Mucosa of descending colon (tissue), 3 donors: Measurements from ENCODE around the gene CLDN2. TPM values are rescaled to one million over a fixed set of nuclear protein-coding genes. Genes with fewer than 3 reads are reported as not detected.
A peak's percentile ranks its signal among the peaks of the same experiment; 100 is the strongest.
"Not testable (repeated sequence)": the region's sequence is repeated elsewhere in the genome, so short reads cannot be mapped to it uniquely, and the experiment has no call there.

Experiments used
- ATAC-seq: fragments of 200-7000 bp; cut with Tn5 transposase; one replicate; pipeline ENCODE4 v1.9.1; 2020; ENCODE audit warnings: mild to moderate bottlenecking, moderate library complexity
- DNase-seq, 3 donors: peaks; one replicate each; pipeline ENCODE4 v3.0.0-alpha.2; 2020
- H3K36me3 ChIP-seq: fragments of 200-600 bp; one replicate; pipeline ENCODE4 v1.8.0; 2021; ENCODE audit warnings: low read depth, mild to moderate bottlenecking
- H3K4me1 ChIP-seq: fragments of 200-600 bp; one replicate; pipeline ENCODE4 v1.8.0; 2021; ENCODE audit warnings: low read depth, mild to moderate bottlenecking
- H3K4me3 ChIP-seq: fragments of 200-600 bp; one replicate; pipeline ENCODE4 v1.8.0; 2021; ENCODE audit warnings: mild to moderate bottlenecking
- H3K9me3 ChIP-seq: fragments of 200-600 bp; one replicate; pipeline ENCODE4 v1.8.0; 2021; ENCODE audit warnings: mild to moderate bottlenecking
- intact Hi-C, 2 donors: fragments of 100-400 bp; cut with DNase I in 1 of 2; cut with micrococcal nuclease in 1 of 2; formaldehyde crosslinking; loops; one replicate each; pipeline versions ENCODE4 v1.11.0 to v1.11.1; 2022; cut with DNase I, micrococcal nuclease
- total RNA-seq, 3 donors: library from RNA; stranded (reverse); fragmentation: NEBNext Ultra II Directional in 2 of 3; extraction: Animal tissue kit (Norgen Biotek cat#: 25700) in 2 of 3; gene quantifications; one replicate each; pipeline versions ENCODE4 v1.2.1 to v1.2.4, GENCODE V29; 2021 to 2023
- TF ChIP-seq, protein P1 (sequence below): fragments of 200-600 bp; IDR thresholded peaks from one replicate; pipeline ENCODE4 v1.8.0; 2022; ENCODE audit warnings: antibody characterized with exemption, mild to moderate bottlenecking
- donor health status: DM: no; HTN: no; CAD: no; lungs with moderate emphysema.
- donor health status: DM: no; HTN: no; CAD: no.
- donor health status: DM: no; HTN: yes; CAD: no.

CLDN2 gene
- total RNA-seq, 3 donors from 2014 or later: 0.09 to 0.70 (median 0.22) TPM

DNA sequence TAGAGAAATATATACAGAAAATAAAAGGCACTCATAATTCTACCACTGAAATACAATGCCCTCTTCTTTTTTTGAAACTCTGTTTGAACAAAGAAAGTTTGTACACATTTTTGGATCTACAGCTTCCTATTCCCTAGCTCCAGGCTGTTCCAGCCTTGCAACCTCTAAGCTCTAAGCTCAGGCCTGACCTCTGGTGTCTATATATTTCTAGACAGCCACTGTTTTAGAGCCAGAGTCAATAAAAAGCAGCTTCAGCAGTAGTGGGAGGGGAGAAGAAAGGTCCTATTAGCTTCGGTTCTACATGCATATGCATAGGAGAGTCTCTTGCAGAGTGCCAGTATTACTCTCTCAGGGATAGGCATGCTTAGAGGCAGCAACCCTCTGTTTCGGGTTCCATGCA, 39.7 kb downstream of the CLDN2 start:
- Histone ChIP-seq H3K9me3 (no peaks in the 10 kb centered on the region), H3K36me3 (no peaks in the 10 kb centered on the region), H3K4me1 (no peaks in the 10 kb centered on the region), H3K4me3 (no peak overlapping the region)
- intact Hi-C loops: no loop called here
- TF ChIP-seq, protein P1, sequence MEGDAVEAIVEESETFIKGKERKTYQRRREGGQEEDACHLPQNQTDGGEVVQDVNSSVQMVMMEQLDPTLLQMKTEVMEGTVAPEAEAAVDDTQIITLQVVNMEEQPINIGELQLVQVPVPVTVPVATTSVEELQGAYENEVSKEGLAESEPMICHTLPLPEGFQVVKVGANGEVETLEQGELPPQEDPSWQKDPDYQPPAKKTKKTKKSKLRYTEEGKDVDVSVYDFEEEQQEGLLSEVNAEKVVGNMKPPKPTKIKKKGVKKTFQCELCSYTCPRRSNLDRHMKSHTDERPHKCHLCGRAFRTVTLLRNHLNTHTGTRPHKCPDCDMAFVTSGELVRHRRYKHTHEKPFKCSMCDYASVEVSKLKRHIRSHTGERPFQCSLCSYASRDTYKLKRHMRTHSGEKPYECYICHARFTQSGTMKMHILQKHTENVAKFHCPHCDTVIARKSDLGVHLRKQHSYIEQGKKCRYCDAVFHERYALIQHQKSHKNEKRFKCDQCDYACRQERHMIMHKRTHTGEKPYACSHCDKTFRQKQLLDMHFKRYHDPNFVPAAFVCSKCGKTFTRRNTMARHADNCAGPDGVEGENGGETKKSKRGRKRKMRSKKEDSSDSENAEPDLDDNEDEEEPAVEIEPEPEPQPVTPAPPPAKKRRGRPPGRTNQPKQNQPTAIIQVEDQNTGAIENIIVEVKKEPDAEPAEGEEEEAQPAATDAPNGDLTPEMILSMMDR: no peak
- DNase-seq: peak in 1 of 3 donors; percentile 11
- ATAC-seq: peak; percentile 70

DNA sequence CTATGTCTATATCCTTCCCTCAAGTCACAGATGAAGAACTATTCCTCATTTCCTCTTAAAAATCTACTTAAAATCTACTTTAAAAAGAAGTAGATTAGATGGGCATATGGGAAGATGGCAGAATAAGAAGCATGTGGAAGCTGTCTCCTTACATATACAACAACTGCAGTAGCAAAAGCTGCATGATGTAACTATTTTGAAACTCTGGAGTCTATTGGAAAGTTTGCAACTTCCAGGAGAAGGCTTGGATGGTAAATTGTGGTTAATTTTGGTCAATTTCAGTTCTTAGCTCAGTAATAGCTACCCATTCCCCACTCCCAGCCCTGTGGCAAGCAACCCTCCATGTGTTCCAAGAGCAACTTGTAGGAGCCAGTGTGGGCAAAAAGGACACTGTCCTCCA, 42.9 kb downstream of the CLDN2 start:
- no peak for ATAC-seq
- TF ChIP-seq, protein P1: no peak

GRCh38 chrX:106964290-106964689, 44.1 kb downstream of the CLDN2 start:
- H3K9me3 ChIP-seq: no peaks in the 10 kb centered on the region
- DNase-seq (no peak), ATAC-seq (no peak)
- no peaks in the 10 kb centered on the region for H3K4me1 ChIP-seq
- TF ChIP-seq, protein P1: no peak
- no peaks in the 10 kb centered on the region for H3K36me3 ChIP-seq
- intact Hi-C loops: no loop called here
- H3K4me3 ChIP-seq: no peak overlapping the region

More for the DNA sequence above, 42.9 kb downstream of the CLDN2 start:
- no peaks in the 10 kb centered on the region for H3K9me3 ChIP-seq
- no peaks in the 10 kb centered on the region for H3K36me3 ChIP-seq
- H3K4me3 ChIP-seq: no peak overlapping the region
- no peak for DNase-seq
- H3K4me1 ChIP-seq: no peaks in the 10 kb centered on the region
- intact Hi-C loops: no loop called here

- H3K4me3 ChIP-seq, H3K9me3 ChIP-seq, intact Hi-C loops, ATAC-seq, H3K4me1 ChIP-seq, H3K36me3 ChIP-seq: not testable (repeated sequence)
- peak in 2 of 3 donors; percentile 31 to 42 for DNase-seq
Observed at GRCh38 chrX:106966547-106966946, 46.3 kb downstream of the CLDN2 start.

DNA sequence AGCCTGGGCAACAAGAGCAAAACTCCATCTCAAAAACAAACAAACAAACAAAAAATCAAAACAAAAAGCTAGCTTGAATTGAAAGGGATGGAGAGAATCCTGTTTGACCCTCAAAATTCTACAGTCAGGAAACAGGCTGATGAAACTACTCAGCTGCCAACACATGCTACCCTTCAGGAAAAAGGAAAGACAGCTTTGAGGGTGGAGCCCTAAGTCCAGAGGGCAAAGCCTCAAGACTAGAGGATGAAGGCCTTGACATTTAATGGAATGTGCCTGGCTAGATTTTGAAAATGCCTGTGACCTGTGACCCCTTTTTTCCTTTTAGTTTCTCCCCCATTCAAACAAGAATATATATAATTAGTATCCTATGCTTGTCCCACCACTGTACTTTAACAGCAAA, 52.7 kb downstream of the CLDN2 start:
- ATAC-seq (no peak), DNase-seq (no peak)
- H3K36me3 ChIP-seq: no peaks in the 10 kb centered on the region
- no peaks in the 10 kb centered on the region for H3K4me1 ChIP-seq
- H3K9me3 ChIP-seq: no peaks in the 10 kb centered on the region
- intact Hi-C loops: no loop called here
- no peak overlapping the region for H3K4me3 ChIP-seq
- TF ChIP-seq, protein P1: no peak

- H3K4me1 ChIP-seq: no peaks in the 10 kb centered on the region
- H3K36me3 ChIP-seq: no peaks in the 10 kb centered on the region
- intact Hi-C loops: no loop called here
- no peaks in the 10 kb centered on the region for H3K9me3 ChIP-seq
- ATAC-seq (no peak), DNase-seq (no peak)
- TF ChIP-seq, protein P1: no peak
- no peak overlapping the region for H3K4me3 ChIP-seq
Observed at GRCh38 chrX:106973433-106974149, 53.4 kb downstream of the CLDN2 start.
